Naive thymus-derived CD8-positive, alpha-beta T cell (primary cell): ENCODE data around the gene REST. TPM values are rescaled to one million over a fixed set of nuclear protein-coding genes. Genes with fewer than 3 reads are reported as not detected.

ENCODE experiments used
- ATAC-seq, 2 donors: fragments of 150-1000 bp; cut with Tn5 transposase in 1 of 2; sonication (Bioruptor Pico), chemical (Tn5 transposase) in 1 of 2; 1 replicate in 1 of 2; 2 replicates in 1 of 2; pipeline ENCODE4 v1.10.0; 2021; ENCODE audit warnings: mild to moderate bottlenecking in 2 of 2, moderate library complexity in 2 of 2
- POLR2A ChIA-PET: fragments of 350-600 bp; sonication (Branson Sonifier 250); formaldehyde crosslinking; loops from one replicate; lab custom pipeline; 2021; ENCODE audit warnings: antibody characterized with exemption; lab: Charles Lee
- DNase-seq, 10 donors: peaks; one replicate each; pipeline versions ENCODE4 v3.0.0 to v3.0.0-alpha.2; 2020 to 2022
- H3K27ac Mint-ChIP-seq, 10 donors: one replicate each; pipeline ENCODE4 v1.8.0; 2020 to 2022; ENCODE audit warnings: mild to moderate bottlenecking in 10 of 10, mixed read lengths in 10 of 10, moderate library complexity in 4 of 10, inconsistent platforms in 1 of 10
- H3K27me3 Mint-ChIP-seq, 5 donors: one replicate each; pipeline ENCODE4 v1.8.0; 2021 to 2022; ENCODE audit warnings: mixed read lengths in 5 of 5
- H3K36me3 Mint-ChIP-seq, 3 donors: one replicate each; pipeline ENCODE4 v1.8.0; 2020 to 2022; ENCODE audit warnings: mixed read lengths in 3 of 3, mild to moderate bottlenecking in 2 of 3, inconsistent platforms in 1 of 3
- H3K4me1 Mint-ChIP-seq, 4 donors: one replicate each; pipeline ENCODE4 v1.8.0; 2021 to 2022; ENCODE audit warnings: mixed read lengths in 4 of 4
- H3K4me3 Mint-ChIP-seq, 10 donors: one replicate each; pipeline ENCODE4 v1.8.0; 2020 to 2022; ENCODE audit warnings: mild to moderate bottlenecking in 10 of 10, mixed read lengths in 10 of 10, moderate library complexity in 6 of 10, inconsistent platforms in 1 of 10
- H3K9me3 Mint-ChIP-seq, 9 donors: one replicate each; pipeline ENCODE4 v1.8.0; 2020 to 2022; ENCODE audit warnings: mixed read lengths in 9 of 9, mild to moderate bottlenecking in 3 of 9, inconsistent platforms in 1 of 9, moderate library complexity in 1 of 9
- polyA plus RNA-seq, 3 donors: library from polyadenylated mRNA; unstranded; fragments of 300-500 nt; fragmentation: Illumina TruSeq; gene quantifications; one replicate each; pipeline ENCODE4 v1.2.3, GENCODE V29; 2021
- total RNA-seq, 8 experiments: library from RNA in 2 of 8; stranded (reverse) in 2 of 8; gene quantifications; one replicate each; pipeline ENCODE4 v1.2.3 and lab custom pipeline; 2021 to 2026

REST gene
- total and polyA plus RNA-seq, 5 experiments from 2014 or later, result 77.6 to 155 (median 139) TPM

DNA sequence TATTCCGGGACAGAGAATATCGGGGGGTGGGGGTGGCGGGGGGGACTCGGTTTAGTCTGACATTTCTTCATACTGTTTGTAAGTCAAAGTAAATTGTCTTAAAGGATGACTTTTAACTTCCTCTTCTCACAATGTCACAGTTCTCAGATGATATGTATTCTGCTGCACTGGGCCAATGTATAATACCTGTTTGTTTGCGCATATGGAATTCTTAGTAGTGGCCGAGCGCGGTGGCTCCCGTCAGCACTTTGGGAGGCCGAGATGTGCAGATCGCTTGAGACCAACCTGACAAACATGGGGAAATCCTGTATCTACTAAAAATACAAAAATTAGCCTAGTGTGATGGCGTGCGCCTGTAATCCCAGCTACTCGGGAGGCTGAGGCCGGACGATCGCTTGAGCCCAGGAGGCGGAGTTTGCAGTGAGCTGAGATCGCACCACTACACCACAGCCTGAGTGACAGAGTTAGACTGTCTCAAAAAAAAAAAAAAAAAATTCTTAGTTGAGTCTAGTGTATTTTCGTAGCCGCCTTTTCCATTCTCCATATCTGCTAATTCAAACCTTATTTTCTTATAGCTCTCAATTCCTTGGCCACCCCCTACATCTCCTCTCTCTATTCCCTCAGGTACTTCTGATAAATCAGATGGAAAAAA is 71.8 kb downstream of the REST start:
- Mint-ChIP-seq H3K27ac (peak overlapping the region; percentile 96 to 99 (median 98)), H3K9me3 (no peaks in the 10 kb centered on the region), H3K36me3 (peaks cover 0 to 31% (median 5%) of the 10 kb centered on the region in 3 donors), H3K27me3 (no peaks in the 10 kb centered on the region), H3K4me3 (peak overlapping the region; percentile 98 to 100 (median 99)), H3K4me1 (peaks cover 17 to 79% (median 63%) of the 10 kb centered on the region in 4 donors)
- DNase-seq, result peak in 4 of 10 donors; percentile 11 to 32 (median 18)
- ATAC-seq, result no peak
- POLR2A ChIA-PET, result interaction anchor here (0.6 to 5.2 kb wide), 8 partner anchors 13 to 592 kb away, joined by 3 to 154 read pairs (median 4); partner anchors contain the start of genes AASDH, PAICS, PPAT and REST

DNA sequence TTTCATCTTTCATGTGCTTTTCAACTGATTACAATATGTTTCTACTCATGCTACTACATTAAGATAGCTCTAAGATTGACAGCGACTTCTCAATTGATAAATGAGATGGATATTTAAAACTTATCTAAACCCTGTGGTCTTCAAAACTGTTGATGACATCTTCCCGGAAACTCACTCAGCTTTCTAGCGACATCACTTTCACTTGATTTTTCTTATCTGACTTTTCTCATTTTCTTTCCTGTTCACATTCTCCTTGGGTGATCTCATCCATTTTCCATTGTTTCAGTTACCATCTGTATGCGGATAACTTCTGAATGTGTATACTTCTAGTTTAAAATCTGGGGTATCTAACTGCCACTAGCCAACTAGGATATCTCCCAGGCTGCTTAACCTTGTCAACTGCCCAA is 74.1 kb downstream of the REST start:
- no peaks in the 10 kb centered on the region for H3K27me3 Mint-ChIP-seq
- peak overlapping the region; percentile 21 to 87 (median 61) for H3K27ac Mint-ChIP-seq
- no peak for ATAC-seq
- peak overlapping the region; percentile 21 to 100 (median 99) for H3K4me3 Mint-ChIP-seq
- DNase-seq, result no peak
- peaks cover 17 to 75% (median 56%) of the 10 kb centered on the region in 4 donors for H3K4me1 Mint-ChIP-seq
- H3K36me3 Mint-ChIP-seq, result peaks cover 0 to 42% (median 6%) of the 10 kb centered on the region in 3 donors
- POLR2A ChIA-PET, result interaction anchor here (0.7 kb wide), 1 partner anchor 1033 kb away, joined by 3 read pairs; no protein-coding TSS in a partner anchor
- no peaks in the 10 kb centered on the region for H3K9me3 Mint-ChIP-seq

DNA sequence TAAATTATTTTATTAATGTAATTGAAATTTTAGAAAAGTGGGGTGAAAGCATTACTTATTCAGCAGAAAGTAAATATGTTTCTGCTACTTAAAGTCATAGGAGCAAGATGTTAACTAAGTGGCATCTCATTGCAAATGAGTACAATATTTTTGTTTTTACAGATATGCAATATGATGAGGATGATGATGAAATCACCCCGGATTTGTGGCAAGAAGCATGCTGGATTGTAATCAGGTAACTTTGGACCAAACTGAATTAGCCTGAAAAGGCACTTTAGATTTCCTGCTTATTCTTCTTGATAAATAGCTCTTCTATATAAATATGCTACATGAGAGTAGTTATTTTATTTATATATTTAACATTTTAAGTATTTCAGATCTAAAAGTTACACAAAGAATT is 78.5 kb downstream of the REST start:
- H3K9me3 Mint-ChIP-seq, result no peaks in the 10 kb centered on the region
- POLR2A ChIA-PET, result interaction anchor here (1.0 kb wide), 1 partner anchor 9 kb away, joined by 3 read pairs; the partner anchor contains the start of gene NOA1
- DNase-seq, result no peak
- H3K4me3 Mint-ChIP-seq, result no peak overlapping the region
- ATAC-seq, result no peak
- H3K27me3 Mint-ChIP-seq, result no peaks in the 10 kb centered on the region
- peaks cover 0 to 77% (median 26%) of the 10 kb centered on the region in 3 donors for H3K36me3 Mint-ChIP-seq
- H3K4me1 Mint-ChIP-seq, result peaks cover 25 to 75% (median 60%) of the 10 kb centered on the region in 4 donors
- H3K27ac Mint-ChIP-seq, result no peak overlapping the region

DNA sequence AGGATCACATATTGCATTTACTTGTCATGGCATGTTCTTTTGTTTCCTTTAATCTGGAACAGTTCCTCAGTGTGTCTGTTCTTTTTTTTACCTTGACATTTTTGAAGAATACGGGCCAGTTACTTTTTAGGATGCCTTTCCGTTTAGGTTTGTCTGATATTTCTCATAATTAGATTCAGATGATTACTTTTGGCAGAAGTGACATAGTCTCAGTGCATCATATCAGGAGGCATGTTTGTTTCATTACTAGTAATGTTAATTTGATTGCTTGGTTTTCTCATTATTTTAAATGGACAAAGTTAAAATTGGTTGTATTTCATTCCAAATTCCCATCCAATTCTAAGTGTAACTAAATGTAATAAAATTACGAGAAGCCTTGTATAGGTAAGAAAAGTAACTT is 79.3 kb downstream of the REST start:
- Mint-ChIP-seq H3K9me3 (no peaks in the 10 kb centered on the region), H3K4me1 (peaks cover 25 to 75% (median 55%) of the 10 kb centered on the region in 4 donors), H3K27ac (no peak overlapping the region), H3K27me3 (no peaks in the 10 kb centered on the region), H3K36me3 (peaks cover 0 to 79% (median 28%) of the 10 kb centered on the region in 3 donors), H3K4me3 (no peak overlapping the region)
- ATAC-seq, result no peak
- POLR2A ChIA-PET, result no interaction called here
- no peak for DNase-seq

DNA sequence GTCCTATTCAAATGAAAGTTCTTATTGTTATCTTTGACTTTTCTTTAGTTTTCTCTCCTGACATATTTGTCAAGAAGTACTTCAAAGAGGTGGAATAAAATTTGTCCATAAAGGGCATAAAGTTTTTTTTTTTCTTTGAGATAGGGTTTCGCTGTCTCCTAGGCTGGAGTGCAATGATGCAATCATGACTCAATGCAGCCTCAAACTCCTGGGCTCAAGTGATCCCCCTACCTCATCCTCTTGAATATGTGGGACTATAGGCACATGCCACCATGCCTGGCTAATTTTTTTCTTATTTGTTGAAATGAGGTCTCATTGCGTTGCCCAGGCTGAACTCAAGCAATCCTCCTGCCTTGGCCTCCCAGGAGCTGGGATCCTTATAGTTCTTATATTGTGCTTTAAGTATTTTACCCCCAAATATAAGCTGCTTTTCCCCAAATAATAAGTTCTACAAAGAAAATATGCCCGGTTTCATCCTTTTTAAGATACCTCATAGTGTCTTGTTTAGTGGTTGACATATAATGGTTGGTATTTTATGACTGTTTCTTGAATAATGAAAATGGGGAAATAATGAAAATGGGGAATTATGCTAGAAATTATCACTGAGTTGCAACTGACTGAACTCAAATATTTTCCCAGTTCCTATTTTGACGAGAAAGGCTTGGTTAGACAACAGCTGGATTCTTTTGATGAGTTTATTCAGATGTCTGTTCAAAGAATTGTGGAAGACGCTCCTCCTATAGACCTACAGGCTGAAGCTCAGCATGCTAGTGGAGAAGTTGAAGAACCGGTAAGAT is 82.6 kb downstream of the REST start:
- Mint-ChIP-seq H3K27me3 (no peaks in the 10 kb centered on the region), H3K36me3 (peaks cover 0 to 91% (median 34%) of the 10 kb centered on the region in 3 donors), H3K27ac (peak overlapping the region in 6 of 10 donors; percentile 3 to 72 (median 32)), H3K4me1 (peaks cover 19 to 51% (median 36%) of the 10 kb centered on the region in 4 donors), H3K9me3 (no peaks in the 10 kb centered on the region), H3K4me3 (no peak overlapping the region)
- DNase-seq, result no peak
- no peak for ATAC-seq
- POLR2A ChIA-PET, result interaction anchor here (1.3 kb wide), 1 partner anchor 12 kb away, joined by 4 read pairs; the partner anchor contains the start of gene NOA1

DNA sequence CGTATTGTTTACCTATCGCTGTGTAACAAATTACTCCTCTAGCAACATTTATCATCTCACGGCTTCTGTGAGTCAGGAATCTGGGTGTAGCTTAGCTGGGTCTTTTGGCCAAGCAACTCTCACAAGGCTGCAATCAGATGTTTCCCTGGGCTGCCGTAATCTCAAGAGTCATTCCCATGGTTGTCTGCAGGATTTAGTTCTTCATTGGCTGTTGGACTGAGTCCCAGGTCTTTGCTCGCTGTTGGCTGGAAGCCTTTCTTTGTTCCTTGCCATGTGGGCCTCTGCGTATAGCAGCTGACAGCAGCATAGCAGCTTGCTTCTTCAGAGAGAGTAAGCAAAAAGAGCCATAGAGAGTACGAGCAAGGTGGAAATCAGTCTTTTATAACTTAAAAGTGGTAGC is 87.8 kb downstream of the REST start:
- DNase-seq, result no peak
- Mint-ChIP-seq H3K27me3 (no peaks in the 10 kb centered on the region), H3K27ac (peak overlapping the region in 2 of 10 donors; percentile 1 to 48), H3K4me1 (peaks cover 18 to 28% (median 20%) of the 10 kb centered on the region in 4 donors), H3K4me3 (no peak overlapping the region), H3K36me3 (peaks cover 5 to 92% (median 28%) of the 10 kb centered on the region in 3 donors), H3K9me3 (no peaks in the 10 kb centered on the region)
- ATAC-seq, result no peak
- POLR2A ChIA-PET, result no interaction called here

DNA sequence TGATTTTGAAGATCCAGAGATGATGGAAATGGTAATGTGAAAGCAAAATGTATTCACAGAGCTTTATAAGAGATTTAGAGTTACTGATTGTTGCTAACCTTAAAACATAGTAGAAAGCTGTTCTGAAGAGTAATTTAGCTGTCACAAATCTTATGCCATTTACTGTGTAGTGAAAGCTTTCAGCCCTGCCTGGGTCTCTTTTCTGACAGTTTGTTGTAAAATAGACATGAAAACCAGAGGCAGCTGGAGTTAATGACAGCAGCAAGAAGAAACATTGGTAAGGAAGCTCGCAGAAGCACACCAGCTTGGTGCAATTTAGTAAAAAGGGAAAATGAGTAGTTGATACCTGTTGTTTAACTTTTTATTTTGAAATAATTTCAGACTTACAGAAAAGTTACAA is 92.1 kb downstream of the REST start:
- Mint-ChIP-seq H3K9me3 (no peaks in the 10 kb centered on the region), H3K27ac (peak overlapping the region in 1 of 10 donors; percentile 39), H3K4me1 (peaks cover 0 to 16% (median 11%) of the 10 kb centered on the region in 4 donors), H3K4me3 (no peak overlapping the region), H3K27me3 (no peaks in the 10 kb centered on the region), H3K36me3 (peaks cover 9 to 92% (median 28%) of the 10 kb centered on the region in 3 donors)
- POLR2A ChIA-PET, result interaction anchor here (1.9 kb wide), 1 partner anchor 22 kb away, joined by 8 read pairs; the partner anchor contains the start of genes NOA1 and POLR2B
- no peak for ATAC-seq
- DNase-seq, result no peak

DNA sequence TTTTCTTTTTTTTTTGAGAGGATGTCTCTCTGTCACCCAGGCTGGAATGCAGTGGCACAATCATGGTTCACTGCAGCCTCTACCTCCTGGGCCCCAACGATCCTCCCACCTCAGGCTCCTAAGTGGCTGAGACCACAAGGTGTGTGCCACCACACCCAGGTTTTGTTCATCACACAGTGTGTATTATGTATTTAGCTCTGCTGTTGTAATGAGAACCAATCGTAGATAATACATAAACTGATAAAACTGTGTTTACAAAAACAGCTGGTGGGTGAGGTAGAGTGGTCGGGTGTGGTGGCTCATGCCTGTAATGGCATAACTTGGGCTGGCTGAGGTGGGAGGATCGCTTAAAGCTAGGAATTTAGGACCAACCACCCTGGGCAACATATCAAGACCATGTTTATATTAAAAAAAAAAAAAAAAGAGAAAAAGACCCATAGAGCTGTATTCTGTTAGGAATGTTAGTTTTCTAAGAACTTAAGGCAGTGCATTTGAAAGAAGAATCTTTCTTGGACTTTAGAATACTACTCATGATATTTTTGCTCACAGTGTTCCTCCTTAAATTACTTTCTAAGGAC is 105.9 kb downstream of the REST start:
- H3K4me3 Mint-ChIP-seq, result no peak overlapping the region
- no peaks in the 10 kb centered on the region for H3K27me3 Mint-ChIP-seq
- no peak for DNase-seq
- H3K4me1 Mint-ChIP-seq, result peaks cover 6 to 18% (median 15%) of the 10 kb centered on the region in 4 donors
- ATAC-seq, result no peak
- peak overlapping the region in 3 of 10 donors; percentile 11 to 19 (median 15) for H3K27ac Mint-ChIP-seq
- POLR2A ChIA-PET, result interaction anchor here (0.6 kb wide), 1 partner anchor 34 kb away, joined by 3 read pairs; no protein-coding TSS in a partner anchor
- peaks cover 0 to 93% (median 18%) of the 10 kb centered on the region in 3 donors for H3K36me3 Mint-ChIP-seq
- no peaks in the 10 kb centered on the region for H3K9me3 Mint-ChIP-seq

Other genes starting within 250 kb of the REST start
- 1 to 10 TPM; 5.9 to 6.9 TPM for gene HOPX, start 226.6 kb upstream of the REST start, total RNA-seq
- 100 to 1,000 TPM in 1 of 3 donors, 10 to 100 TPM in 1, 1 to 10 TPM in 1; 5.0 to 183 (median 21.4) TPM for gene HOPX, start 226.6 kb upstream of the REST start, polyA plus RNA-seq
- 10 to 100 TPM; 26.8 to 34.9 TPM for gene SPINK2, start 86.2 kb upstream of the REST start, total RNA-seq
- gene SPINK2, start 86.2 kb upstream of the REST start, polyA plus RNA-seq, result 100 to 1,000 TPM in 2 of 3 donors, 10 to 100 TPM in 1; 67.3 to 155 (median 119) TPM
- 10 to 100 TPM; 21.5 to 23.8 TPM for gene NOA1, start 69.7 kb downstream of the REST start, total RNA-seq
- 10 to 100 TPM; 17.8 to 24.6 (median 20.6) TPM for gene NOA1, start 69.7 kb downstream of the REST start, polyA plus RNA-seq
- gene POLR2B, start 71.0 kb downstream of the REST start, total RNA-seq, result 100 to 1,000 TPM; 120 to 138 TPM
- gene POLR2B, start 71.0 kb downstream of the REST start, polyA plus RNA-seq, result 10 to 100 TPM; 45.5 to 64.5 (median 45.7) TPM
- not detected for gene IGFBP7, start 202.5 kb downstream of the REST start, total RNA-seq
- gene IGFBP7, start 202.5 kb downstream of the REST start, polyA plus RNA-seq, result not detected